Superior temporal gyrus (tissue), 1 donor: ENCODE data around the gene TMEM51.

Experiments used
- DNase-seq: peaks from one replicate; pipeline ENCODE4 v3.0.0-alpha.2; 2016; ENCODE audit errors: extremely low spot score

Gene TMEM51

GRCh38 chr1:15246960-15247614 is 93.5 kb downstream of the TMEM51 start, which contains the start of gene FHAD1:
TSS of gene FHAD1 (plus strand) at chr1:15247223. CDS start at chr1:15251785, 4,562 bp downstream.
- no peak for DNase-seq

- DNase-seq = no peak
These were observed 94.7 kb downstream of the TMEM51 start for GRCh38 chr1:15248216-15248615.

- DNase-seq = no peak
These were observed 95.5 kb downstream of the TMEM51 start for GRCh38 chr1:15249081-15249480.

- no peak for DNase-seq
These were observed 98.6 kb downstream of the TMEM51 start for GRCh38 chr1:15251857-15252835.

- DNase-seq = no peak
These were observed 101.0 kb downstream of the TMEM51 start for GRCh38 chr1:15254559-15254958.

GRCh38 chr1:15255582-15256149 is 102.1 kb downstream of the TMEM51 start:
- no peak for DNase-seq

GRCh38 chr1:15256584-15256983 is 103.0 kb downstream of the TMEM51 start:
- DNase-seq = no peak

GRCh38 chr1:15257309-15257708 is 103.8 kb downstream of the TMEM51 start:
- no peak for DNase-seq

GRCh38 chr1:15258833-15259621 is 105.5 kb downstream of the TMEM51 start:
- peak; percentile 20 for DNase-seq

- DNase-seq = no peak
These were observed 106.1 kb downstream of the TMEM51 start for GRCh38 chr1:15259622-15260007.

GRCh38 chr1:15260418-15261154 is 107.0 kb downstream of the TMEM51 start:
- no peak for DNase-seq

GRCh38 chr1:15261155-15262002 is 107.8 kb downstream of the TMEM51 start:
- DNase-seq = no peak

- DNase-seq = no peak
These were observed 108.4 kb downstream of the TMEM51 start for GRCh38 chr1:15262003-15262377.

- DNase-seq = no peak
These were observed 109.2 kb downstream of the TMEM51 start for GRCh38 chr1:15262706-15263105.

GRCh38 chr1:15264769-15265168 is 111.2 kb downstream of the TMEM51 start:
- no peak for DNase-seq
